GM12892 (cell line): ENCODE data around the gene CASKIN1.
"Not testable (repeated sequence)": the region's sequence is repeated elsewhere in the genome, so short reads cannot be mapped to it uniquely, and the experiment has no call there.

Experiments
- POLR2A ChIP-seq: IDR thresholded peaks from 2 replicates; pipeline ENCODE4 v1.6.1; 2011; ENCODE audit warnings: low read depth, low read length, control low read depth
- TAF1 ChIP-seq: IDR thresholded peaks from 2 replicates; pipeline ENCODE4 v1.6.1; 2011; ENCODE audit warnings: low read depth, mild to moderate bottlenecking, control low read depth, low read length, borderline replicate concordance

DNA sequence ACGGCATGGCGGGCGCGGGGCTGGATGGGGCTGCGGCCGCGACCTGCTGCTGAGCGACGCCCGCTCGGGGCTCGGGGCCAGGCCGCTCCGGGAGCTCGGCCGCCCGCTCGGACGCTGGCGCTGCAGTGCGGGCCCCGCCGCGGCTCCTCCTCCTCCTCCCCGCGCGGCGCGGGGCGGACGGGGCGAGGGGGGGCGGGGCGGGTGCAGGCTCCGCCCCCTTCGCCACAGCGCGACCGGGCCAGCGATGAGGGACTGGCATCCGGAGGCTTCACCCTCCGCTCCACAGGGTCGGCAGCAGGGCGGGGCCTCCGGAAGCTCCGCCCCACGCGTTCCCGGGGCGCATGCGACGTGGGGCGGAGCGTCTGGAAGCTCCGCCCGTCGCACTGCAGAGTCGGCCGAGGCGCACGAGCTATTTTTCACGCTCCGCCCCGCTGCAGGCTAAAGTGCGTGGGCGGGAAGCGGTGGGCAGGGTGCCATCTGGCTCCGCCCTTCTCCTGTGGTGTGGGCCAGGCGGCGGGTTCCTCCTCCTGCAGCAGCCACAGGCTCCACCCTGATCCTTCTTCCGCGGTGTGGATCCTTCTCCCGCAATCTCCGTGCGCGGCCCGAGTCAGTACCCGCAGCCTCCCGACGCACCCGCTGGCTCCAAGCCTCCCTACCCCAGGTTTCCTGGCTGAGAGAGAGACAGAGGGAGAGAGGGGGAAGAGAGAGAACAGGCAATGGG, 60.5 kb downstream of the CASKIN1 start, which contains the start of gene PKD1:
- not testable (repeated sequence) for TF ChIP-seq POLR2A, TAF1
